Breast epithelium (tissue), 3 donors: ENCODE measurements around the gene LPP.

Source experiments
- CTCF ChIP-seq, 3 donors: fragments of 450-650 bp; IDR thresholded peaks; one replicate each; pipeline ENCODE4 v1.5.1; 2016 to 2017; ENCODE audit warnings: antibody characterized with exemption in 3 of 3, mild to moderate bottlenecking in 3 of 3, moderate library complexity in 3 of 3
- POLR2AphosphoS5 ChIP-seq, 3 donors: sonication (generic); formaldehyde crosslinking; IDR thresholded peaks; one replicate each; pipeline ENCODE4 v1.6.1; 2017; ENCODE audit warnings: antibody characterized with exemption in 3 of 3

DNA sequence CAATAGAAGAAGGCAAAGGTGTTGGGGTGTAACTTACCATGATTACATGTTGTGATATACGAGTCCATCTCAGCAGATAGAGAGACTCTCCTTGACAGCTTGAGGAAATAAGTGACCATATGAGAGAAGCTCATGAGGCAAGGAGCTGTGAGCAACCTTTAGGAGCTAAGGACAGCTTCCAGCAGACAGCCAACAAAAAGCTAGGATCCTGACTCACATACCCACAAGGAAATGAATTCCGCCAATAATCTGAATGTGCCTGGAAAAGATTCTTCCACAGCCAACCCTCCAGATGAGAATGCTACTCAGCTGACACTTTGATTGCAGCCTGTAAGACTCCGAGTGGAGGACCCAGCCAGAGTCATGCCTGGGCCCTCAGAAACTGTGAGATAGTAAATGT lies 678.2 kb downstream of the LPP start:
- TF ChIP-seq CTCF (IDR thresholded peaks at IDR 0.05) (no peak), POLR2AphosphoS5 (IDR thresholded peaks at IDR 0.05) (no peak)
